HepG2 (cell line): ENCODE measurements around the gene TUBGCP5. TPM values are rescaled to one million over a fixed set of nuclear protein-coding genes. Genes with fewer than 3 reads are reported as not detected.

ENCODE experiments used
- ATAC-seq: fragments of 200-7000 bp; cut with Tn5 transposase; 3 replicates; pipeline ENCODE4 v1.9.1; 2020; ENCODE audit warnings: mild to moderate bottlenecking, moderate library complexity
- BruUV-seq: library from RNA; stranded (reverse); fragments of 400-500 nt; replicated peaks from 2 replicates; lab custom pipeline; 2021; lab: Mats Ljungman, UMichigan
- CTCF ChIA-PET: fragments of 300-600 bp; formaldehyde crosslinking; extraction: SDS; loops from one replicate; lab custom pipeline; 2021; ENCODE audit warnings: low total read pairs, inconsistent platforms, low intra/inter-chr PET ratio; lab: Yijun Ruan, JAX
- POLR2A ChIA-PET: fragments of 350-600 bp; sonication (Branson Sonifier 250); formaldehyde crosslinking; loops from one replicate; lab custom pipeline; 2020; ENCODE audit warnings: antibody characterized with exemption, inconsistent platforms; lab: Yijun Ruan, JAX
- DNase-seq: peaks from one replicate; pipeline ENCODE4 v3.0.0-alpha.2; 2015; ENCODE audit warnings: low spot score
- FAIRE-seq: peaks from 3 replicates; lab custom pipeline; 2011; peaks lifted over from hg19 to GRCh38; lab: Jason Lieb, UNC
- H2AFZ ChIP-seq: one replicate; pipeline ENCODE4 v1.6.1; 2011; ENCODE audit warnings: low read length, inconsistent platforms
- H3K27ac ChIP-seq: fragments of 300-600 bp; 3 replicates; pipeline ENCODE4 v1.8.0; 2011; ENCODE audit warnings: mixed run types, mild to moderate bottlenecking, mixed read lengths, low read length, inconsistent platforms; ENCODE audit not compliant: insufficient read depth; ENCODE audit errors: extremely low read length
- H3K27me3 ChIP-seq, 2 experiments: fragments of 200-600 bp in 1 of 2; 2 replicates in 1 of 2; 3 replicates in 1 of 2; pipeline versions ENCODE4 v1.6.0 to v1.8.0; 2011; ENCODE audit warnings: low read length in 2 of 2, mild to moderate bottlenecking in 2 of 2, moderate library complexity in 2 of 2, inconsistent platforms in 1 of 2; ENCODE audit not compliant: insufficient read depth in 2 of 2, control insufficient read depth in 1 of 2
- H3K36me3 ChIP-seq, 2 experiments: fragments of 200-600 bp in 1 of 2; replicated peaks in 1 of 2; 2 replicates in 1 of 2; 3 replicates in 1 of 2; pipeline versions ENCODE4 v1.5.1 to v1.8.0; 2011; ENCODE audit warnings: low read length in 2 of 2, inconsistent platforms in 1 of 2; ENCODE audit not compliant: insufficient read depth in 2 of 2, control insufficient read depth in 1 of 2
- H3K4me1 ChIP-seq: 2 replicates; pipeline ENCODE4 v1.5.1; 2012; ENCODE audit warnings: low read length, inconsistent platforms; ENCODE audit not compliant: insufficient read depth
- H3K4me2 ChIP-seq: 2 replicates; pipeline ENCODE4 v1.6.0; 2011; ENCODE audit warnings: low read depth, low read length, inconsistent platforms
- H3K4me3 ChIP-seq, 3 experiments: fragments of 200-600 bp in 1 of 3; sonication (generic), shearing (Covaris generic) in 1 of 3; replicated peaks in 1 of 3; 2 replicates each; pipeline ENCODE4 v1.5.1; 2011 to 2016; ENCODE audit warnings: low read length in 3 of 3, inconsistent platforms in 2 of 3, low read depth in 2 of 3, mild to moderate bottlenecking in 2 of 3, control low read depth in 1 of 3, mixed read lengths in 1 of 3; ENCODE audit not compliant: insufficient read depth in 1 of 3
- H3K79me2 ChIP-seq: one replicate; pipeline ENCODE4 v1.6.1; 2011; ENCODE audit warnings: low read length, inconsistent platforms; ENCODE audit not compliant: insufficient read depth
- H3K9ac ChIP-seq: 2 replicates; pipeline ENCODE4 v1.6.0; 2011; ENCODE audit warnings: mild to moderate bottlenecking, low read depth, low read length, inconsistent platforms; ENCODE audit not compliant: insufficient read depth
- H3K9me3 ChIP-seq: 2 replicates; pipeline ENCODE4 v1.5.1; 2012; ENCODE audit warnings: mild to moderate bottlenecking, low read length
- H4K20me1 ChIP-seq: 2 replicates; pipeline ENCODE4 v1.6.0; 2011; ENCODE audit warnings: inconsistent platforms, mild to moderate bottlenecking, low read length, moderate library complexity; ENCODE audit not compliant: insufficient read depth
- MTF1 ChIP-seq: sonication (generic); formaldehyde crosslinking; IDR thresholded peaks from 2 replicates; pipeline ENCODE4 v1.5.0; 2020; ENCODE audit warnings: missing genetic modification reagents
- SP2 ChIP-seq: sonication (generic); formaldehyde crosslinking; IDR thresholded peaks from 2 replicates; pipeline ENCODE4 v1.5.1; 2020; ENCODE audit warnings: mild to moderate bottlenecking, missing genetic modification reagents
- ZHX2 ChIP-seq, 2 experiments: sonication (generic) in 1 of 2; formaldehyde crosslinking in 1 of 2; IDR thresholded peaks; 2 replicates each; pipeline versions ENCODE4 v1.6.1 to v1.9.0; 2014 to 2022; ENCODE audit warnings: antibody characterized with exemption in 1 of 2, borderline replicate concordance in 1 of 2, inconsistent platforms in 1 of 2, low read depth in 1 of 2, missing genetic modification reagents in 1 of 2
- ZNF24 ChIP-seq: fragments of 450-650 bp; IDR thresholded peaks from 2 replicates; pipeline ENCODE4 v1.6.1; 2017; ENCODE audit warnings: antibody characterized with exemption, mild to moderate bottlenecking
- ZNF770 ChIP-seq: sonication (generic); formaldehyde crosslinking; IDR thresholded peaks from 2 replicates; pipeline ENCODE4 v1.5.0; 2020; ENCODE audit warnings: mild to moderate bottlenecking, missing genetic modification reagents
- WGBS: methylation state at CpG from one replicate; pipeline ENCODE4 v1.1.6; 2017; ENCODE audit warnings: low lambda C conversion rate; 5-methylcytosine and 5-hydroxymethylcytosine counted together
- in situ Hi-C: cut with HindIII; loops from 2 replicates; pipeline ENCODE4 v1.10.0; 2017; ENCODE audit warnings: low pct_unique_long_range_greater_than_20kb; ENCODE audit not compliant: extremely low pct_ligation_motif_present
- intact Hi-C: fragments of 100-400 bp; cut with micrococcal nuclease; formaldehyde crosslinking; loops from one replicate; pipeline ENCODE4 v1.10.0; 2022; ENCODE audit not compliant: unreplicated experiment
- polyA plus RNA-seq, 8 experiments: library from polyadenylated mRNA; depleted of rRNA in 3 of 8; stranded (reverse) in 7 of 8; unstranded in 1 of 8; fragments of >200 nt; fragmentation: Illumina TruSeq in 4 of 8; extraction: Trizol in 4 of 8; gene quantifications; 2 replicates each; pipeline versions ENCODE4 v1.2.1 to v1.2.3, GENCODE V29; 2011 to 2016; ENCODE audit warnings: low read depth in 4 of 8, missing spikeins in 1 of 8, mixed read lengths in 1 of 8; ENCODE audit not compliant: insufficient read depth in 1 of 8
- total RNA-seq, 5 experiments: library from RNA; depleted of rRNA; stranded (reverse); fragments of >200 nt; fragmentation: Illumina TruSeq; extraction: Trizol; gene quantifications; 2 replicates each; pipeline ENCODE4 v1.2.3, GENCODE V29; 2016; ENCODE audit warnings: low read depth in 1 of 5

Gene TUBGCP5
- total and polyA plus RNA-seq, 2 of the 13 experiments (the other 11 are each of a cell fraction or from before 2014, with no cell fraction given) = 7.2 to 25.0 TPM

- H3K27me3 ChIP-seq = no peaks in the 10 kb centered on the region; a peak in 1 of 5 replicates
- H3K4me1 ChIP-seq = no peaks in the 10 kb centered on the region
- H4K20me1 ChIP-seq = no peaks in the 10 kb centered on the region
- intact Hi-C loops = no loop called here
- WGBS = 0% methylated on average over 5 of the region's 5 CpGs
- ATAC-seq = no peak
- no peak for FAIRE-seq
- no peaks in the 10 kb centered on the region for H3K9me3 ChIP-seq
- POLR2A ChIA-PET = no interaction called here
- CTCF ChIA-PET = no interaction called here
- no peak overlapping the region for H3K9ac ChIP-seq
- in situ Hi-C loops = no loop called here
- DNase-seq = no peak
- BruUV-seq = no TSS peak
- TF ChIP-seq SP2 = no peak
- H3K27ac ChIP-seq = no peak overlapping the region
- H3K36me3 ChIP-seq = no peaks in the 10 kb centered on the region
- no peak overlapping the region for H3K4me3 ChIP-seq
- H3K4me2 ChIP-seq = no peak overlapping the region
- no peaks in the 10 kb centered on the region for H3K79me2 ChIP-seq
- no peak overlapping the region for H2AFZ ChIP-seq
Measured at GRCh38 chr15:23055316-23055715, 15.9 kb upstream of the TUBGCP5 start.

GRCh38 chr15:23052522-23052921 is 13.2 kb upstream of the TUBGCP5 start:
- Histone ChIP-seq H3K4me2 (no peak overlapping the region), H3K9ac (no peak overlapping the region), H3K4me1 (no peaks in the 10 kb centered on the region), H3K27ac (no peak overlapping the region), H3K79me2 (no peaks in the 10 kb centered on the region), H4K20me1 (no peaks in the 10 kb centered on the region), H3K9me3 (no peaks in the 10 kb centered on the region), H3K4me3 (no peak overlapping the region), H3K27me3 (no peaks in the 10 kb centered on the region; a peak in 1 of 5 replicates), H2AFZ (no peak overlapping the region), H3K36me3 (no peaks in the 10 kb centered on the region)
- DNase-seq (no peak), FAIRE-seq (no peak), ATAC-seq (no peak)
- BruUV-seq = no TSS peak
- in situ Hi-C loops (no loop called here), intact Hi-C loops (no loop called here)
- ChIA-PET POLR2A (no interaction called here), CTCF (no interaction called here)
- 8% methylated on average over 2 of the region's 2 CpGs for WGBS
- no peak for TF ChIP-seq ZNF770 (CRISPR knock-in tag)
- no peak for TF ChIP-seq MTF1 (CRISPR knock-in tag)
- TF ChIP-seq ZHX2 (IDR thresholded peaks at IDR 0.05; ENCODE audit: low read depth) = no peak
- TF ChIP-seq ZHX2 (CRISPR knock-in tag; IDR thresholded peaks at IDR 0.05; ENCODE audit: borderline replicate concordance) = no peak
- no peak for TF ChIP-seq ZNF24
